ENCODE results near the gene SLC2A8. TPM values are rescaled to one million over a fixed set of nuclear protein-coding genes. Genes with fewer than 3 reads are reported as not detected.
A peak's percentile ranks its signal among the peaks of the same experiment; 100 is the strongest.

SLC2A8 gene, protein sequence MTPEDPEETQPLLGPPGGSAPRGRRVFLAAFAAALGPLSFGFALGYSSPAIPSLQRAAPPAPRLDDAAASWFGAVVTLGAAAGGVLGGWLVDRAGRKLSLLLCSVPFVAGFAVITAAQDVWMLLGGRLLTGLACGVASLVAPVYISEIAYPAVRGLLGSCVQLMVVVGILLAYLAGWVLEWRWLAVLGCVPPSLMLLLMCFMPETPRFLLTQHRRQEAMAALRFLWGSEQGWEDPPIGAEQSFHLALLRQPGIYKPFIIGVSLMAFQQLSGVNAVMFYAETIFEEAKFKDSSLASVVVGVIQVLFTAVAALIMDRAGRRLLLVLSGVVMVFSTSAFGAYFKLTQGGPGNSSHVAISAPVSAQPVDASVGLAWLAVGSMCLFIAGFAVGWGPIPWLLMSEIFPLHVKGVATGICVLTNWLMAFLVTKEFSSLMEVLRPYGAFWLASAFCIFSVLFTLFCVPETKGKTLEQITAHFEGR
- total RNA-seq = 1 to 10 TPM; 1.4 to 6.2 (median 2.6) TPM
- 2.6 TPM for total RNA-seq (2013)
- 0.57 to 7.7 (median 1.8) reads per million in 29 experiments for total RNA-seq

DNA sequence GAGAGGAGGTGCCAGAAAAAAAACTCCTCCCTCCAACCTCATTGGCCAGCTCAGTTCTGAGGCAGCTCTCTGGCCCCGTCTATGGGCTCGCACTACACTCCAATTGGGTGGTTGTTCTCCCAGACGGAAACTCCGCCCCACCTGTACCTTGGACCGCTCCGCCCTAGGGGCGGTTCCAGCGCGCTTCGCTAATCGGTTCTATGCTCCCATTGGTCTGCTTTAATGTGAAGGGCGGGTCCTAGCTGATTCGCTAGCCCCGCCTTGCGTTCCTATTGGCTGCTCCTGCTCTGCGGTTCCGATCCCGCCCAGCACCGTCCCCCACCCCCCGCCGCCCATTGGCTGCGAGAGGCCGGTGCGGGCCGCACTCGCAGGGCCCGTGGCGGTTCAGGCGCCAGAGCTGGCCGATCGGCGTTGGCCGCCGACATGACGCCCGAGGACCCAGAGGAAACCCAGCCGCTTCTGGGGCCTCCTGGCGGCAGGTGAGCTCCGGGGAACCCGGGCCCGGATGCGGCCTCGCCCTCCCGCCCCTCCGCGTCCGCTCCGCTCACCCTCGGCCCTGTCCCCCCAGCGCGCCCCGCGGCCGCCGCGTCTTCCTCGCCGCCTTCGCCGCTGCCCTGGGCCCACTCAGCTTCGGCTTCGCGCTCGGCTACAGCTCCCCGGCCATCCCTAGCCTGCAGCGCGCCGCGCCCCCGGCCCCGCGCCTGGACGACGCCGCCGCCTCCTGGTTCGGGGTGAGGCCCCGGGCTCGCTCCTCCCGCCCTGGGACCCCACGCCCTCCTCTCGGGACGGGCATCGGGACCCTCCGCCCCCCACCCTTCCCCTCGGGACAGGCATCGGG lies at the start of gene SLC2A8:
Gene SLC2A8 (plus strand): TSS at position 362 of the 838 bp plus-strand sequence. CDS start 62 bp downstream, at position 424.
- peak; percentile 88 to 90 (median 90) for ATAC-seq (replicated peaks in 1 of 4)
- Mint-ChIP-seq H3K4me3 (peak within 1 kb of the TSS; percentile 57 to 79 (median 76)), H3K36me3 (no peaks in the 10 kb centered on the region), H3K4me1 (peaks cover 8 to 17% (median 17%) of the 10 kb centered on the region in 3 donors), H3K27ac (no peak within 1 kb of the TSS), H3K9me3 (no peaks in the 10 kb centered on the region), H3K27me3 (peaks cover 62 to 81% of the 10 kb centered on the region in 2 donors)
- 1% methylated on average over 81 of the region's 87 CpGs for WGBS (ENCODE audit: insufficient coverage)
- ChIA-PET CTCF (interaction anchor here (0.5 to 1.1 kb wide), 9 partner anchors 9 to 294 kb away, joined by 3 to 5 read pairs (median 3); partner anchors contain the start of genes LRSAM1 (in 1 of the 2) and RPL12 (in 1 of the 2)), POLR2A (interaction anchor here (0.5 to 1.0 kb wide), 3 partner anchors 27 to 170 kb away, joined by 3 to 6 read pairs (median 4); partner anchors contain the start of genes LRSAM1 (in 1 of the 2), RPL12 (in 1 of the 2) and ZNF79 (in 1 of the 2))
- DNase-seq = peak; percentile 53 to 96 (median 86)
- Histone ChIP-seq H3K27me3 (replicated peaks in 1 of 2; ENCODE audit: control insufficient read depth in 2 of 2, extremely low read depth in 1 of 2, insufficient read depth in 2 of 2, low read length in 1 of 2) (peaks cover 11 to 79% of the 10 kb centered on the region in 2 experiments), H3K4me3 (ENCODE audit: control insufficient read depth in 1 of 2, extremely low read depth in 1 of 2, low read length in 1 of 2) (peak within 1 kb of the TSS; percentile 43 to 66), H3K27ac (ENCODE audit: low read length) (no peak within 1 kb of the TSS), H3K36me3 (ENCODE audit: control insufficient read depth in 2 of 2, extremely low read depth in 1 of 2, insufficient read depth in 1 of 2, low read length in 1 of 2) (no peaks in the 10 kb centered on the region), H3K9me3 (no peaks in the 10 kb centered on the region), H3K4me1 (ENCODE audit: control insufficient read depth in 1 of 2, extremely low read depth in 1 of 2, insufficient read depth in 2 of 2, low read length in 2 of 2) (peaks cover 2 to 29% of the 10 kb centered on the region in 2 experiments)

- H3K4me3 ChIP-seq (ENCODE audit: control insufficient read depth in 1 of 2, extremely low read depth in 1 of 2, low read length in 1 of 2) = no peak overlapping the region
- no peak for DNase-seq
- H3K36me3 ChIP-seq (ENCODE audit: control insufficient read depth in 2 of 2, extremely low read depth in 1 of 2, insufficient read depth in 1 of 2, low read length in 1 of 2) = no peaks in the 10 kb centered on the region
- H3K4me1 ChIP-seq (ENCODE audit: control insufficient read depth in 1 of 2, extremely low read depth in 1 of 2, insufficient read depth in 2 of 2, low read length in 2 of 2) = no peaks in the 10 kb centered on the region
- no peaks in the 10 kb centered on the region for H3K4me1 Mint-ChIP-seq
- ATAC-seq (replicated peaks in 1 of 4) = no peak
- CTCF ChIA-PET = no interaction called here
- no peak overlapping the region for H3K27ac Mint-ChIP-seq
- no peaks in the 10 kb centered on the region for H3K9me3 ChIP-seq
- POLR2A ChIA-PET = no interaction called here
- H3K27me3 Mint-ChIP-seq = peaks cover 13 to 26% of the 10 kb centered on the region in 2 donors
- H3K4me3 Mint-ChIP-seq = no peak overlapping the region
- H3K36me3 Mint-ChIP-seq = no peaks in the 10 kb centered on the region
- no peak overlapping the region for H3K27ac ChIP-seq (ENCODE audit: low read length)
- 87% methylated on average over 3 of the region's 8 CpGs for WGBS (ENCODE audit: insufficient coverage)
- H3K9me3 Mint-ChIP-seq = no peaks in the 10 kb centered on the region
- peaks cover 4 to 7% of the 10 kb centered on the region in 2 experiments for H3K27me3 ChIP-seq (replicated peaks in 1 of 2; ENCODE audit: control insufficient read depth in 2 of 2, extremely low read depth in 1 of 2, insufficient read depth in 2 of 2, low read length in 1 of 2)
These were observed 48.9 kb upstream of the SLC2A8 start for GRCh38 chr9:127347831-127348776.

DNA sequence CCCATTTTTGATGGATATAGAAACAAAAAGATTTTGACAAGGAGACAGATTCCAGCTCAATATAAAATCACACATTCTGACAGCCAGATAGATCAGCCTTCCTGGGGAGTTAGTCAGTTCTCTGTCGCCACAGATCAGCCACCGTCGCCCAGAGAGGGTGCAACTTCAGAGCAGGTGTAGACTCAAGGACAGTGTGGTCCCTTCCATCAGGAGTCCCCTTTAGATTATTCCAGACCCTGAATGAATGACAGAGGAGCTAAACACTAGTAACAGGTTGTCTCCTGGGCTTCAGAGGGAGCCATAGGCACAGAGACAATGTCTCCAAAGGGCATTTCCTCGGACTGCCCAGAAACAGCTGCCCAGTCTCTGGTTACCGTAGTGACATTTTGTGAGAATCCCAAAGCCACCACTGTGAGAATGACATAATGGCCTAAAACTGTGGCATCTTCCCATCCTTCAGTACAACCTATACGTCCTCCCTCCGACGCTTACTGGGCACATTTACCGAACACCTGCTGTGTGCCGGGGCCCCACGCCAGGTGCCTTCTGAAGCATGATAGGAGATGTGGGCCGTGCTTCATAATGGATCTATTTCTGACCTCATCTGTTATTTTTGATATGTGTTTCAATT lies 47.4 kb upstream of the SLC2A8 start:
- ChIA-PET POLR2A (no interaction called here), CTCF (no interaction called here)
- H3K9me3 Mint-ChIP-seq = no peaks in the 10 kb centered on the region
- no peak overlapping the region for H3K27ac ChIP-seq (ENCODE audit: low read length)
- no peaks in the 10 kb centered on the region for H3K4me1 Mint-ChIP-seq
- peaks cover 4 to 13% of the 10 kb centered on the region in 2 experiments for H3K27me3 ChIP-seq (replicated peaks in 1 of 2; ENCODE audit: control insufficient read depth in 2 of 2, extremely low read depth in 1 of 2, insufficient read depth in 2 of 2, low read length in 1 of 2)
- no peaks in the 10 kb centered on the region for H3K9me3 ChIP-seq
- peaks cover 26 to 35% of the 10 kb centered on the region in 2 donors for H3K27me3 Mint-ChIP-seq
- H3K36me3 ChIP-seq (ENCODE audit: control insufficient read depth in 2 of 2, extremely low read depth in 1 of 2, insufficient read depth in 1 of 2, low read length in 1 of 2) = no peaks in the 10 kb centered on the region
- WGBS (ENCODE audit: insufficient coverage) = 91% methylated on average over 8 of the region's 12 CpGs
- H3K4me1 ChIP-seq (ENCODE audit: control insufficient read depth in 1 of 2, extremely low read depth in 1 of 2, insufficient read depth in 2 of 2, low read length in 2 of 2) = no peaks in the 10 kb centered on the region
- ATAC-seq (replicated peaks in 1 of 4) (no peak), DNase-seq (no peak)
- H3K4me3 Mint-ChIP-seq = no peak overlapping the region
- no peak overlapping the region for H3K27ac Mint-ChIP-seq
- no peaks in the 10 kb centered on the region for H3K36me3 Mint-ChIP-seq
- no peak overlapping the region for H3K4me3 ChIP-seq (ENCODE audit: control insufficient read depth in 1 of 2, extremely low read depth in 1 of 2, low read length in 1 of 2)

DNA sequence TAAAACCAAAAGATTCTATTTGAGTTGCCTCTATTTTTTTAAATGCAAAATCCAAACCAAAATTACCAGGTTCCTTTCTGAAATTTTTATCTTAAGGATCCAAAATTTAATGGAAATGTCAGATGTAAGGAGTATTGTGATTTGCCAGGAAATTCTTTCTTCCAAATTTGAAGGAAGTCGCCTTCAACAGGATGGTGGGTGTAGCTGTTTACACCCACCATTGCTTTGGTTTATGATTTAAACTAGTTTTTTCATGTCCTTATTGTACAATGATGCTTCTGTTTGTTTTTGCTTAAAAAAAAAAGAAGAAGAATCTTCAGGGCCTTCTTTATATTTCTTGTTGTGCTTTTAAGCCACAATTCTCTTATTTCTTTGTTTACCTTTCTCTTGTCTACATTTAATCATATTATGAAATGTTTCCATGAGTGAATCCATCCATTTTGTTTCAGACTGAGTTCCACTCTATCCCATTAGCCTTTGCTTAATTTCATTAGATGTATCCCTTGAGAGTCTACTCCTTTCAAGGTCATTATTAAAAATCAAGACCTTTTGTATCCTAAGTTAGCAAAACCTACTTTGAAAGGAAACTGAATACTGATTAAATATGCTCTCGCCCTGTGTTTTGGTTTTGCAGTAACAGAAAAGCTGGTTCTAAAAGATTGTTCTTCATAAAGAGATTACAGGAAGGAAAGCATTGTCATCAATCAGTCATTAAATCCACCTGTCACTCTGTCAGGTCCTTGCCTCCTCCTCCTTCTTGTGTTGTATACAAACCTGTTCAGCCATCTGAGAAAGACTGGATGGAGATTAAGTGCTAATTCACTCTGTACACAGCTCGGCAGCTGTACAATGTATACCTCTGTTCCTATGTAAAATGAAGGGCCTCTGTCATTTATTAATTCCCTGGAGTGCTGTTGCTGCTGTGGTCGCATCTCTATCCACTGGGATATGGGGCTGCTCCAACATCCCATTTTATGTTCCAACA lies 45.5 kb upstream of the SLC2A8 start:
- Mint-ChIP-seq H3K36me3 (peaks cover 8% of the 10 kb centered on the region), H3K9me3 (no peaks in the 10 kb centered on the region), H3K4me1 (no peaks in the 10 kb centered on the region), H3K4me3 (no peak overlapping the region), H3K27me3 (peaks cover 41 to 48% of the 10 kb centered on the region in 2 donors), H3K27ac (no peak overlapping the region)
- no peaks in the 10 kb centered on the region for H3K36me3 ChIP-seq (ENCODE audit: control insufficient read depth in 2 of 2, extremely low read depth in 1 of 2, insufficient read depth in 1 of 2, low read length in 1 of 2)
- H3K4me3 ChIP-seq (ENCODE audit: control insufficient read depth in 1 of 2, extremely low read depth in 1 of 2, low read length in 1 of 2) = no peak overlapping the region
- ChIA-PET CTCF (interaction anchor here in 1 of 2 donors (0.9 kb wide), 1 partner anchor 14 kb away, joined by 3 read pairs; no protein-coding TSS in a partner anchor), POLR2A (interaction anchor here in 1 of 2 donors (0.7 kb wide), 1 partner anchor 19 kb away, joined by 4 read pairs; no protein-coding TSS in a partner anchor)
- H3K9me3 ChIP-seq = no peaks in the 10 kb centered on the region
- no peaks in the 10 kb centered on the region for H3K4me1 ChIP-seq (ENCODE audit: control insufficient read depth in 1 of 2, extremely low read depth in 1 of 2, insufficient read depth in 2 of 2, low read length in 2 of 2)
- DNase-seq (no peak), ATAC-seq (replicated peaks in 1 of 4) (no peak)
- H3K27me3 ChIP-seq (replicated peaks in 1 of 2; ENCODE audit: control insufficient read depth in 2 of 2, extremely low read depth in 1 of 2, insufficient read depth in 2 of 2, low read length in 1 of 2) = peaks cover 4 to 13% of the 10 kb centered on the region in 2 experiments
- WGBS (ENCODE audit: insufficient coverage) = 72% methylated on average over 2 of the region's 4 CpGs
- no peak overlapping the region for H3K27ac ChIP-seq (ENCODE audit: low read length)

DNA sequence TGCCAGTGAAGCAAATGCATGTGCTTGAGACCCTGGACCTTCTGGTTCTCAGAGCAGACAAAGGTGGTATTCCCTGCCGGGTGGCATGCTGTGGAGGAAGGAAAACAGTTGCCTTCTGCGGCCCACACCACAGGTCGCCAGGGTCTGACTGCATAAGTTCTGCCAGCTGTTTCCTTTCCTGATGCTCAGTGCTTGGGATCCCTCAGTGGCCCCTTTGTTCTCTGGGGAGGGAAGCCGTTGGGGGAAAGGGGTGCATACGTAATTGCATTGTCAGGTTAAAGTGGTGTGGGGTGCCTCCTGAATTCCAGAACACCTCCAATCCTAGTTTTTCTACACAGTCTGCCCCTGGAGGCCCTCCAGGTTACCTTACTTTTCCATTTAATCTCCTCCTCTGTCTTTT lies 43.1 kb upstream of the SLC2A8 start:
- CTCF ChIA-PET = no interaction called here
- Histone ChIP-seq H3K4me3 (ENCODE audit: control insufficient read depth in 1 of 2, extremely low read depth in 1 of 2, low read length in 1 of 2) (no peak overlapping the region), H3K9me3 (no peaks in the 10 kb centered on the region), H3K4me1 (ENCODE audit: control insufficient read depth in 1 of 2, extremely low read depth in 1 of 2, insufficient read depth in 2 of 2, low read length in 2 of 2) (no peaks in the 10 kb centered on the region), H3K27ac (ENCODE audit: low read length) (no peak overlapping the region), H3K36me3 (ENCODE audit: control insufficient read depth in 2 of 2, extremely low read depth in 1 of 2, insufficient read depth in 1 of 2, low read length in 1 of 2) (no peaks in the 10 kb centered on the region), H3K27me3 (replicated peaks in 1 of 2; ENCODE audit: control insufficient read depth in 2 of 2, extremely low read depth in 1 of 2, insufficient read depth in 2 of 2, low read length in 1 of 2) (peaks cover 4 to 14% of the 10 kb centered on the region in 2 experiments)
- ATAC-seq (replicated peaks in 1 of 4) = no peak
- no peaks in the 10 kb centered on the region for H3K9me3 Mint-ChIP-seq
- H3K27ac Mint-ChIP-seq = no peak overlapping the region
- H3K4me3 Mint-ChIP-seq = no peak overlapping the region
- H3K4me1 Mint-ChIP-seq = no peaks in the 10 kb centered on the region
- peaks cover 41 to 44% of the 10 kb centered on the region in 2 donors for H3K27me3 Mint-ChIP-seq
- POLR2A ChIA-PET = no interaction called here
- no peak for DNase-seq
- H3K36me3 Mint-ChIP-seq = peaks cover 8% of the 10 kb centered on the region
- WGBS (ENCODE audit: insufficient coverage) = no CpG with 5 or more reads among the region's 5 CpGs
